ENCODE results near the gene RPS27. TPM values are rescaled to one million over a fixed set of nuclear protein-coding genes. Genes with fewer than 3 reads are reported as not detected.
A peak's percentile ranks its signal among the peaks of the same experiment; 100 is the strongest.

Gene RPS27
- total and polyA plus RNA-seq, 2 experiments from 2014 or later, result 1,371 to 3,355 TPM

- Mint-ChIP-seq H3K4me1 (peaks cover 18% of the 10 kb centered on the region), H3K27me3 (ENCODE audit: insufficient read depth, low read depth, poor library complexity) (peaks cover 15% of the 10 kb centered on the region), H3K4me3 (peak within 1 kb of the TSS; percentile 87), H3K36me3 (ENCODE audit: low read depth) (peaks cover 48% of the 10 kb centered on the region), H3K9me3 (no peaks in the 10 kb centered on the region; the same call in 2 of the 3 replicates), H3K27ac (peak within 1 kb of the TSS; percentile 73)
- Histone ChIP-seq H3F3A (replicated peaks; ENCODE audit: low read depth) (peaks cover 5% of the 10 kb centered on the region; the same call in 1 of the 2 replicates), H3K4me3 (peak within 1 kb of the TSS; percentile 95), H4K20me1 (replicated peaks; ENCODE audit: insufficient read depth) (peaks cover 10% of the 10 kb centered on the region; the same call in 1 of the 2 replicates), H3K4me2 (peak within 1 kb of the TSS; percentile 99), H3K9me2 (ENCODE audit: insufficient read depth) (no peaks in the 10 kb centered on the region), H3K4me1 (ENCODE audit: insufficient read depth) (peaks cover 10% of the 10 kb centered on the region; the same call in 1 of the 2 replicates), H3K27ac (ENCODE audit: low read depth) (peak within 1 kb of the TSS; percentile 72; the same call in 1 of the 2 replicates), H3K36me3 (ENCODE audit: insufficient read depth) (peaks cover 14% of the 10 kb centered on the region; the same call in 1 of the 2 replicates), H3K27me3 (ENCODE audit: insufficient read depth) (no peaks in the 10 kb centered on the region), H2AFZ (peak within 1 kb of the TSS; percentile 72), H3K79me2 (replicated peaks; ENCODE audit: insufficient read depth) (peaks cover 20% of the 10 kb centered on the region)
- DNase-seq (ENCODE audit: low spot score) (peak; percentile 95), ATAC-seq (peak; percentile 92)
- TF ChIP-seq NANOG (IDR thresholded peaks at IDR 0.05; ENCODE audit: borderline replicate concordance), result no peak
- no peak for TF ChIP-seq ZNF331 (CRISPR knock-in tag; IDR thresholded peaks at IDR 0.05; ENCODE audit: low read depth)
- peak; percentile 69 to 91 for TF ChIP-seq CTCF (conservative IDR thresholded peaks at IDR 0.05; ENCODE audit: low read depth in 2 of 2)
- peak; percentile 52 for TF ChIP-seq POLR2AphosphoS5 (IDR thresholded peaks at IDR 0.05; ENCODE audit: low read depth)
These were observed 43.8 kb upstream of the RPS27 start, which contains the start of gene DENND4B for GRCh38 chr1:153946622-153947241. DENND4B (minus strand) TSS chr1:153946718; CDS start chr1:153944374, 2,344 bp downstream.

- H3K9me3 Mint-ChIP-seq, result no peaks in the 10 kb centered on the region
- H3K27me3 ChIP-seq (ENCODE audit: insufficient read depth), result no peaks in the 10 kb centered on the region
- H3K4me2 ChIP-seq, result no peak overlapping the region
- H3K27ac Mint-ChIP-seq, result no peak overlapping the region
- no peaks in the 10 kb centered on the region for H3K9me2 ChIP-seq (ENCODE audit: insufficient read depth)
- no peak overlapping the region for H3K4me3 ChIP-seq
- H4K20me1 ChIP-seq (replicated peaks; ENCODE audit: insufficient read depth), result peaks cover 29% of the 10 kb centered on the region
- H3K4me3 Mint-ChIP-seq, result no peak overlapping the region
- H3K4me1 Mint-ChIP-seq, result peaks cover 11% of the 10 kb centered on the region
- TF ChIP-seq EZH2 (IDR thresholded peaks at IDR 0.05; ENCODE audit: low read depth, unreplicated experiment) (no peak), NANOG (IDR thresholded peaks at IDR 0.05; ENCODE audit: borderline replicate concordance) (no peak)
- no peak for DNase-seq (ENCODE audit: low spot score)
- H3K36me3 ChIP-seq (ENCODE audit: insufficient read depth), result peaks cover 14% of the 10 kb centered on the region; the same call in 1 of the 2 replicates
- peaks cover 14% of the 10 kb centered on the region for H3K27me3 Mint-ChIP-seq (ENCODE audit: insufficient read depth, low read depth, poor library complexity)
- H3F3A ChIP-seq (replicated peaks; ENCODE audit: low read depth), result peaks cover 5% of the 10 kb centered on the region; the same call in 1 of the 2 replicates
- H3K27ac ChIP-seq (ENCODE audit: low read depth), result no peak overlapping the region
- H3K79me2 ChIP-seq (replicated peaks; ENCODE audit: insufficient read depth), result peaks cover 33% of the 10 kb centered on the region
- no peak overlapping the region for H2AFZ ChIP-seq
- H3K36me3 Mint-ChIP-seq (ENCODE audit: low read depth), result peaks cover 50% of the 10 kb centered on the region
- no peak for ATAC-seq
- H3K4me1 ChIP-seq (ENCODE audit: insufficient read depth), result peaks cover 5% of the 10 kb centered on the region; the same call in 1 of the 2 replicates
These were observed 39.4 kb upstream of the RPS27 start for GRCh38 chr1:153951183-153951582.

- Histone ChIP-seq H3K79me2 (replicated peaks; ENCODE audit: insufficient read depth) (peaks cover 39% of the 10 kb centered on the region), H3K36me3 (ENCODE audit: insufficient read depth) (peaks cover 14% of the 10 kb centered on the region; the same call in 1 of the 2 replicates), H3K4me2 (no peak overlapping the region), H3K4me1 (ENCODE audit: insufficient read depth) (peaks cover 7% of the 10 kb centered on the region), H3F3A (replicated peaks; ENCODE audit: low read depth) (peaks cover 3% of the 10 kb centered on the region; the same call in 1 of the 2 replicates), H3K27ac (ENCODE audit: low read depth) (no peak overlapping the region), H3K4me3 (no peak overlapping the region), H2AFZ (no peak overlapping the region), H3K27me3 (ENCODE audit: insufficient read depth) (no peaks in the 10 kb centered on the region), H3K9me2 (ENCODE audit: insufficient read depth) (no peaks in the 10 kb centered on the region), H4K20me1 (replicated peaks; ENCODE audit: insufficient read depth) (peaks cover 29% of the 10 kb centered on the region)
- peaks cover 16% of the 10 kb centered on the region for H3K4me1 Mint-ChIP-seq
- no peak overlapping the region for H3K27ac Mint-ChIP-seq
- H3K27me3 Mint-ChIP-seq (ENCODE audit: insufficient read depth, low read depth, poor library complexity), result peaks cover 14% of the 10 kb centered on the region
- DNase-seq (ENCODE audit: low spot score), result no peak
- no peaks in the 10 kb centered on the region for H3K9me3 Mint-ChIP-seq
- no peak for ATAC-seq
- H3K4me3 Mint-ChIP-seq, result no peak overlapping the region
- TF ChIP-seq CREB1 (CRISPR knock-in tag; IDR thresholded peaks at IDR 0.05; ENCODE audit: low read depth), result no peak
- peaks cover 50% of the 10 kb centered on the region for H3K36me3 Mint-ChIP-seq (ENCODE audit: low read depth)
These were observed 38.8 kb upstream of the RPS27 start for GRCh38 chr1:153951801-153952200.
